Measurements from ENCODE around the gene ARHGEF4. TPM values are rescaled to one million over a fixed set of nuclear protein-coding genes. Genes with fewer than 3 reads are reported as not detected.

Gene ARHGEF4
- total RNA-seq, 6 experiments from 2014 or later, result 0.44 to 6.7 (median 0.67) TPM; not detected in 2

DNA sequence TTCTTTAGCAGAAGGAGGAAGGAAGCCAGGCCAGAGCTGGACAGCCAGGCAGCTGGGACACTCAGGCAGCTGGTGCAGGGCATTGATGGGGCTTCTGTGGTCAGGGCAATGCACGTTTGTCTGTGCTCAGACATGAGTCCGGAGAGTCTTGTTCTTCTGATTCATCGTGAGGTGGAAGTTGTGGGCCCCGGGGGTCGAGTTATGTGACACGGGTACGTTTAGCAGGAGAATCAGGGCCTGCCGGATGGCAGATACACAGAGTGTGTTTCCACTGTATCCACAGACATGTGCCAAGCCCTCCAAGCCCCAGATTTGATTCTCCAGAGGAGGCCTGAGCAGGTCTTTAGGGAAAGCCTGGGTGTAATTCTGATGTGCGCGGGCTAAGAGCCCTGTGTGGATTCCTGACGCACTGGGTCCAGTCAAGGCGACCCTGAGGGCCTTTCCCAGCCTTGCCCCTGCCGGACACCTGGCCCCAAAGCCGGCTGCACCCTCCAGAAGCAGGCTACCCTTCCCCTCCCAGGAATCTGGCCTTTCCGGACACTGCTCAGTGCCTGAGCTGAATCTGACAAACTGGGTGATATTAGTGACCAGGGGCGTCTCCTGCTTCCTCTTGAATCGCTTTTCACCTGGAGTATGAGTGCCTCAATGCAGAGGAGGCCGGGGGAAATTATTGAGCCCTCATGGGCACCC is 10.1 kb downstream of the ARHGEF4 start:
- TF ChIP-seq, protein P1, sequence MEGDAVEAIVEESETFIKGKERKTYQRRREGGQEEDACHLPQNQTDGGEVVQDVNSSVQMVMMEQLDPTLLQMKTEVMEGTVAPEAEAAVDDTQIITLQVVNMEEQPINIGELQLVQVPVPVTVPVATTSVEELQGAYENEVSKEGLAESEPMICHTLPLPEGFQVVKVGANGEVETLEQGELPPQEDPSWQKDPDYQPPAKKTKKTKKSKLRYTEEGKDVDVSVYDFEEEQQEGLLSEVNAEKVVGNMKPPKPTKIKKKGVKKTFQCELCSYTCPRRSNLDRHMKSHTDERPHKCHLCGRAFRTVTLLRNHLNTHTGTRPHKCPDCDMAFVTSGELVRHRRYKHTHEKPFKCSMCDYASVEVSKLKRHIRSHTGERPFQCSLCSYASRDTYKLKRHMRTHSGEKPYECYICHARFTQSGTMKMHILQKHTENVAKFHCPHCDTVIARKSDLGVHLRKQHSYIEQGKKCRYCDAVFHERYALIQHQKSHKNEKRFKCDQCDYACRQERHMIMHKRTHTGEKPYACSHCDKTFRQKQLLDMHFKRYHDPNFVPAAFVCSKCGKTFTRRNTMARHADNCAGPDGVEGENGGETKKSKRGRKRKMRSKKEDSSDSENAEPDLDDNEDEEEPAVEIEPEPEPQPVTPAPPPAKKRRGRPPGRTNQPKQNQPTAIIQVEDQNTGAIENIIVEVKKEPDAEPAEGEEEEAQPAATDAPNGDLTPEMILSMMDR (IDR thresholded peaks at IDR 0.05), result no peak
- no peak for TF ChIP-seq POLR2A (IDR thresholded peaks at IDR 0.05)
- H3K4me1 ChIP-seq, result no peaks in the 10 kb centered on the region
- H3K27ac ChIP-seq, result no peak overlapping the region
- H3K9me3 ChIP-seq, result no peaks in the 10 kb centered on the region
- no peaks in the 10 kb centered on the region for H3K36me3 ChIP-seq
- no peak overlapping the region for H3K4me3 ChIP-seq
- DNase-seq (no peak), ATAC-seq (no peak)
- H3K27me3 ChIP-seq, result no peaks in the 10 kb centered on the region
- 57% methylated on average over 6 of the region's 18 CpGs for WGBS (ENCODE audit: insufficient coverage, low coverage, low lambda C conversion rate, missing lambda C conversion rate)
- intact Hi-C loops (cut with DNase I), result no loop called here

DNA sequence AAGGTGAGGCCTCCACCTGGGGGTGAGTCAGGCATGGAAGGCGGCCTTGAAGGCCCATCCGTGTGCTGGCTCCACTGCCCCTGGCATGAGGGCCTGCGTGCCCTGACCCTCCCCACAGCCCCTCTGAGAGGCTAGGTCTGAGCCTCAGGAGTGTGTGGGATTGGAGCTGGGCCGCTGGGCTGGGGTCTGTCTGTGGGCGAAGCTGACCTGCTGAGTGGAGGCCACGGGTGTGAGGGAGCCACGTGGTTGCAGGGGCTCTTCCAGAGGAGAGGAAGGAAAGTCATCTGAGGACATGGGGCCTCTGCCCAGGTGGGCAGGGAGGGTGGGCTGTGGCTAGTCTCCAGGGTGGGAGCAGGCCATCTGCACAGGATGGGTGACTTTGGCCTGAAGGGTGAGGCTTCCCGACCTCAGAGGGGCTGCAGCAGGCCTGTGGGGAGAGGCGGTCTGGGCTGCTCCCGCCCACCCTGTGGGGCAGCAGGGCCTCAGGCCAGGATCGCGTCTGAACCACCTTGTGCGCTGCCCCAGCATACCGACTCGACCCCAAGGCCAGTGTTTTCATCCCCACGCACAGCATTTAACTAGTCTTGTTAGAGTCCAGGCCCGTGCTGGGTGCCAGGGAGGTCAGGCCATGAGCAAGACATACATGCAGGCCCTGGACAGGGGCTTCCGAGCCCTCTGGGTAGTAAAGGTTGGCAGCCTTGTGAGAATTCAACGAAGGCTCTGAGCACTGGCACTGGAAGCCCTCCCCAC is 11.2 kb downstream of the ARHGEF4 start:
- no peaks in the 10 kb centered on the region for H3K9me3 ChIP-seq
- intact Hi-C loops (cut with DNase I), result no loop called here
- no peak overlapping the region for H3K4me3 ChIP-seq
- no peaks in the 10 kb centered on the region for H3K36me3 ChIP-seq
- no peaks in the 10 kb centered on the region for H3K4me1 ChIP-seq
- no peak for DNase-seq
- no peaks in the 10 kb centered on the region for H3K27me3 ChIP-seq
- TF ChIP-seq, protein P1 (IDR thresholded peaks at IDR 0.05), result no peak
- TF ChIP-seq POLR2A (IDR thresholded peaks at IDR 0.05), result no peak
- 67% methylated on average over 1 of the region's 19 CpGs for WGBS (ENCODE audit: insufficient coverage, low coverage, low lambda C conversion rate, missing lambda C conversion rate)
- no peak overlapping the region for H3K27ac ChIP-seq
- no peak for ATAC-seq

DNA sequence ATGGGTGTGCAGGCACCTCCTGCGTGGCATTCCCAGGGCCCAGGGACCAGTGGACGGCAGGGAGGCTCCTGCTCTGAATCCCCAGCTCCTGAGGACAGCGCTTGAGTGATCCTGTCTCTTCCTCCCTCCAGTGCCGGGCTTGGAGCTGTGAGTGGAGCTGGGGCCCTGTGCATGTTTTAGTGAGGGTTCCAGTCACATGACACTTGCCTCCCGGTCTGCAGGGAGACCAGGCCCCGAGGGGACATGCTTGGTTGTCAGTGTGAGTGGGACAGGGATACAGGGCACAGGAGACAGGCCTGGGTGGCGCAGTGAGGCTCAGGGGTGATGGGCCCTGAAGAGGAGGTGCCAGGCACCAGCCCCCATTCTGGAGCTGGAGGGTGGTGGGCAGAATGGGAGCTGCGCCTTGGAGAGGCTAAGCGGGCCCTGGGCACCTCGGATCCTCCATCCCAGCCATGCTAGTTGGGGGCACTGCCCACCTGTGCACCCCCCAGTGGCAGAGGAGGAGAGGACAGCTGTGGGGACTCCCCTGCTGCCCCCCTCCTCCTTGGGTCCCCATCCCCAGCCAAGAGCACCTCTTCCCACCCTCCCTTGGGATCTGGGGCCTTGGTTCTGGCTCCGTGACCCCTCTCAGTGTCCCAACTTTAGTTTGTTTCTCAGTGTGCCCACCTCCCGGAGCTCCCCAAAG is 12.0 kb downstream of the ARHGEF4 start:
- no peak for DNase-seq
- ATAC-seq, result no peak
- intact Hi-C loops (cut with DNase I), result no loop called here

More for the DNA sequence above, 12.0 kb downstream of the ARHGEF4 start:
- Histone ChIP-seq H3K27ac (no peak overlapping the region), H3K4me1 (no peaks in the 10 kb centered on the region), H3K27me3 (no peaks in the 10 kb centered on the region), H3K9me3 (no peaks in the 10 kb centered on the region), H3K36me3 (no peaks in the 10 kb centered on the region), H3K4me3 (no peak overlapping the region)
- TF ChIP-seq POLR2A (IDR thresholded peaks at IDR 0.05), result no peak
- TF ChIP-seq, protein P1 (IDR thresholded peaks at IDR 0.05), result no peak
- WGBS (ENCODE audit: insufficient coverage, low coverage, low lambda C conversion rate, missing lambda C conversion rate), result 100% methylated on average over 1 of the region's 12 CpGs
